SK-N-SH treated with all-trans-retinoic acid at 6 μM for 48 hours (cell line): ENCODE measurements around the gene QRFP.

Source experiments
- ATAC-seq: fragments of 200-7000 bp; cut with Tn5 transposase; 3 replicates; pipeline ENCODE4 v1.9.1; 2020; ENCODE audit warnings: mild to moderate bottlenecking, moderate library complexity
- ARNTL ChIP-seq: fragments of 450-650 bp; formaldehyde crosslinking; IDR thresholded peaks from 2 replicates; pipeline ENCODE4 v1.5.0; 2020; ENCODE audit warnings: low read depth, mild to moderate bottlenecking, moderate library complexity, borderline replicate concordance
- BACH2 ChIP-seq: fragments of 250-450 bp; sonication (Bioruptor Pico); IDR thresholded peaks from 2 replicates; pipeline ENCODE4 v1.9.0; 2021; ENCODE audit warnings: mild to moderate bottlenecking, borderline replicate concordance
- CSRNP3 ChIP-seq: fragments of 250-450 bp; sonication (Bioruptor Pico); IDR thresholded peaks from 2 replicates; pipeline ENCODE4 v1.5.1; 2021; ENCODE audit warnings: mild to moderate bottlenecking, moderate library complexity
- GLIS3 ChIP-seq: fragments of 250-450 bp; sonication (Bioruptor Pico); IDR thresholded peaks from 2 replicates; pipeline ENCODE4 v1.5.0; 2020; ENCODE audit warnings: mild to moderate bottlenecking, moderate library complexity
- ISL1 ChIP-seq: fragments of 250-450 bp; sonication (Bioruptor Pico); IDR thresholded peaks from 2 replicates; pipeline ENCODE4 v2.1.2; 2022; ENCODE audit warnings: mild to moderate bottlenecking, moderate library complexity
- OSR1 ChIP-seq: fragments of 250-450 bp; sonication (Bioruptor Pico); IDR thresholded peaks from 2 replicates; pipeline ENCODE4 v1.8.0; 2022; ENCODE audit warnings: moderate library complexity, mild to moderate bottlenecking, inconsistent platforms
- POU6F1 ChIP-seq: fragments of 250-450 bp; sonication (Bioruptor Pico); IDR thresholded peaks from 2 replicates; pipeline ENCODE4 v1.8.0; 2021; ENCODE audit warnings: low read depth, mild to moderate bottlenecking, moderate library complexity, borderline replicate concordance
- PPARA ChIP-seq: fragments of 250-450 bp; sonication (Bioruptor Pico); IDR thresholded peaks from 2 replicates; pipeline ENCODE4 v1.5.0; 2020; ENCODE audit warnings: mild to moderate bottlenecking, borderline replicate concordance
- RARB ChIP-seq: fragments of 250-450 bp; sonication (Bioruptor Pico); IDR thresholded peaks from 2 replicates; pipeline ENCODE4 v1.8.0; 2021; ENCODE audit warnings: mild to moderate bottlenecking, moderate library complexity
- SNAI2 ChIP-seq: fragments of 250-450 bp; sonication (Bioruptor Pico); IDR thresholded peaks from 2 replicates; pipeline ENCODE4 v1.5.0; 2020; ENCODE audit warnings: mild to moderate bottlenecking, moderate library complexity
- TOX ChIP-seq: fragments of 250-450 bp; sonication (Bioruptor Pico); IDR thresholded peaks from 2 replicates; pipeline ENCODE4 v1.8.0; 2021; ENCODE audit warnings: mild to moderate bottlenecking, moderate library complexity, borderline replicate concordance
- TSHZ2 ChIP-seq: fragments of 250-450 bp; sonication (Bioruptor Pico); IDR thresholded peaks from 2 replicates; pipeline ENCODE4 v1.5.0; 2020; ENCODE audit warnings: mild to moderate bottlenecking, moderate library complexity
- ZC3H10 ChIP-seq: fragments of 250-450 bp; sonication (Bioruptor Pico); IDR thresholded peaks from 2 replicates; pipeline ENCODE4 v1.5.1; 2021; ENCODE audit warnings: mild to moderate bottlenecking, moderate library complexity
- ZFP3 ChIP-seq: fragments of 250-450 bp; sonication (Bioruptor Pico); IDR thresholded peaks from 2 replicates; pipeline ENCODE4 v1.5.0; 2020; ENCODE audit warnings: mild to moderate bottlenecking, moderate library complexity
- ZFP30 ChIP-seq: fragments of 450-650 bp; formaldehyde crosslinking; IDR thresholded peaks from 2 replicates; pipeline ENCODE4 v1.5.0; 2022; ENCODE audit warnings: mild to moderate bottlenecking, moderate library complexity
- ZNF565 ChIP-seq: fragments of 450-650 bp; formaldehyde crosslinking; conservative IDR thresholded peaks from 2 replicates; pipeline ENCODE4 v1.5.0; 2020; ENCODE audit warnings: low read depth, mild to moderate bottlenecking, moderate library complexity
- ZNF8 ChIP-seq: fragments of 450-650 bp; formaldehyde crosslinking; IDR thresholded peaks from 2 replicates; pipeline ENCODE4 v1.5.0; 2020; ENCODE audit warnings: mild to moderate bottlenecking, moderate library complexity

The QRFP gene

GRCh38 chr9:130930132-130930803 lies 33.7 kb upstream of the QRFP start (continued):
- TF ChIP-seq OSR1 (CRISPR knock-in tag) (no peak), ZFP3 (CRISPR knock-in tag) (no peak), POU6F1 (CRISPR knock-in tag) (no peak), ZFP30 (no peak), ARNTL (no peak)

- no peak for ATAC-seq
- TF ChIP-seq BACH2 (CRISPR knock-in tag): no peak
- TF ChIP-seq CSRNP3 (CRISPR knock-in tag): no peak
- TF ChIP-seq TSHZ2 (CRISPR knock-in tag): no peak
- TF ChIP-seq GLIS3 (CRISPR knock-in tag): no peak
- no peak for TF ChIP-seq POU6F1 (CRISPR knock-in tag)
- TF ChIP-seq ZNF8: no peak
- no peak for TF ChIP-seq ZNF565 (CRISPR knock-in tag)
- TF ChIP-seq SNAI2: no peak
- no peak for TF ChIP-seq ZFP30
- TF ChIP-seq TOX (CRISPR knock-in tag): no peak
- no peak for TF ChIP-seq ARNTL
Observed at GRCh38 chr9:130929571-130930038, 33.0 kb upstream of the QRFP start.

DNA sequence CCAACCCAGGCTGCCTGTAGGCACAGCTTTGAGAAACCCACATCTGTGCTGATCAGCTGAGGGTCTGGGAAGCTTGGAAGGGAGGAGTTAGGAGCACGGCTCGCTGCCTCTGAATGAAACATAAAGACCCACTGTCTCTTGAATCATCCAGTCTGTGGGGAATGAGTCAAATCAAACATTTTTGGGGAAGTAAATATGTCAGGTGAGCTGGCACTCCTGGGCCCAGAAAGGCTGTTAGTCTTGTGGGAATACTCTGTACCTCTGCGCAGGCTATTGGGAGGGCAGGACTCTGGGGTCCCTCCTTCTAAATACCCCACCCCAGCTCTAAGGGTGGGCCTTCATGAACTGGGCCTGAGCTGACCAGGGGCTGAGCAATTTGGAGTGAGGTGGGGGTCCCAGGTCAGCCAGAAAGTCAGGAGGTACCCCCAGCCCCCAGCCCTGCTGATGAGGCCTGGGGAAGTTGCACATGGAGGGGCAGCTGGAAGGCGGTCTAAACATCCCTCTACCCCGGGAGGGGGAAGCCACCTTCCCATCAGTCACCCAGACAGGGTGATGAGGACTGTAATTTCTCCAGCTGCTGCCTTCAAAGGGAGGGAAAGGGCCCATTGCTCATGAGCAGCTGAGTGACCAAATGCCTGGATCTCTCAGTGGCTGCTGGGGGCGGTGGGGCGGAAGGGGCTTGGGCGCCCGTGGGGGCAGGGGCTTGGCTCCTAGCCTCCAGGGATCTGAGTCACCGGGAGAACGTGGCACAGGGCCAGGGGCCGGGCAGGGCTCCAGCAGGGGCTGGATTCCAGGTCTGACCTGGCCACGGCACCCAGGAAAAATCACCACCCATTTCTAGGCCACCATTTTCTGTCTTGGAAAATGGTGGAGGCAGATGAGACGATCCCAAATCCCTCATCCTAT lies 31.6 kb upstream of the QRFP start:
- TF ChIP-seq TOX (CRISPR knock-in tag) (no peak), ZFP3 (CRISPR knock-in tag) (no peak), ZFP30 (no peak), SNAI2 (no peak), ZC3H10 (CRISPR knock-in tag) (no peak), GLIS3 (CRISPR knock-in tag) (no peak), TSHZ2 (CRISPR knock-in tag) (no peak), ARNTL (no peak), PPARA (CRISPR knock-in tag) (no peak), ISL1 (CRISPR knock-in tag) (no peak), BACH2 (CRISPR knock-in tag) (no peak), RARB (no peak), OSR1 (CRISPR knock-in tag) (no peak), CSRNP3 (CRISPR knock-in tag) (no peak)
- ATAC-seq: peak; percentile 51
